ENCODE data around the gene MFSD6.
"Not testable (repeated sequence)": the region's sequence is repeated elsewhere in the genome, so short reads cannot be mapped to it uniquely, and the experiment has no call there.

The MFSD6 gene

GRCh38 chr2:190407662-190408537, at the start of gene MFSD6:
Gene MFSD6, plus strand, starts transcription at chr2:190408355. Its CDS starts 27,675 bp downstream, at chr2:190436030.
- DNase-seq = peak in 41 of 42 donors; percentile 34 to 87 (median 71)
- intact Hi-C loops (cut with DNase I) = loop anchor here (5.0 to 10.0 kb wide), 3 partner anchors 41 to 97 kb away; no protein-coding TSS in a partner anchor

- intact Hi-C loops (cut with DNase I); DNase-seq: not testable (repeated sequence)
These were observed 49.3 kb upstream of the MFSD6 start for GRCh38 chr2:190358655-190359448.

GRCh38 chr2:190360561-190360960, 47.6 kb upstream of the MFSD6 start:
- no peak for DNase-seq
- intact Hi-C loops (cut with DNase I) = no loop called here

GRCh38 chr2:190360965-190361364, 47.2 kb upstream of the MFSD6 start:
- DNase-seq = no peak
- intact Hi-C loops (cut with DNase I) = no loop called here

- intact Hi-C loops (cut with DNase I) = no loop called here
- peak in 1 of 42 donors; percentile 61 for DNase-seq
These were observed 46.6 kb upstream of the MFSD6 start for GRCh38 chr2:190361572-190361971.

GRCh38 chr2:190362894-190363293, 45.3 kb upstream of the MFSD6 start:
- intact Hi-C loops (cut with DNase I) = no loop called here
- DNase-seq = no peak

- intact Hi-C loops (cut with DNase I) = loop anchor here (5.0 kb wide), 1 partner anchor 42 kb away; the partner anchor contains the start of gene MFSD6
These were observed 42.5 kb upstream of the MFSD6 start for GRCh38 chr2:190365499-190366204.

GRCh38 chr2:190366248-190366753, 41.9 kb upstream of the MFSD6 start:
- DNase-seq = no peak

More at GRCh38 chr2:190365499-190366204, 42.5 kb upstream of the MFSD6 start:
- no peak for DNase-seq

GRCh38 chr2:190367091-190367490, 41.1 kb upstream of the MFSD6 start:
- DNase-seq = no peak
- intact Hi-C loops (cut with DNase I) = loop anchor here (5.0 kb wide), 1 partner anchor 40 kb away; the partner anchor contains the start of gene MFSD6

More at GRCh38 chr2:190366248-190366753, 41.9 kb upstream of the MFSD6 start:
- intact Hi-C loops (cut with DNase I) = loop anchor here (5.0 kb wide), 1 partner anchor 41 kb away; the partner anchor contains the start of gene MFSD6

- intact Hi-C loops (cut with DNase I) = loop anchor here (5.0 kb wide), 1 partner anchor 38 kb away; the partner anchor contains the start of gene MFSD6
- no peak for DNase-seq
These were observed 38.5 kb upstream of the MFSD6 start for GRCh38 chr2:190369635-190370034.

GRCh38 chr2:190376083-190376482, 32.1 kb upstream of the MFSD6 start:
- no peak for DNase-seq
- intact Hi-C loops (cut with DNase I) = no loop called here

- DNase-seq = no peak
- intact Hi-C loops (cut with DNase I) = no loop called here
These were observed 31.4 kb upstream of the MFSD6 start for GRCh38 chr2:190376591-190377245.

- no peak for DNase-seq
- intact Hi-C loops (cut with DNase I) = no loop called here
These were observed 29.3 kb upstream of the MFSD6 start for GRCh38 chr2:190378880-190379237.

- intact Hi-C loops (cut with DNase I) = no loop called here
- no peak for DNase-seq
These were observed 28.7 kb upstream of the MFSD6 start for GRCh38 chr2:190379249-190379964.

GRCh38 chr2:190380962-190381412, 27.2 kb upstream of the MFSD6 start:
- intact Hi-C loops (cut with DNase I) = no loop called here
- no peak for DNase-seq

- intact Hi-C loops (cut with DNase I) = no loop called here
- peak in 14 of 42 donors; percentile 23 to 60 (median 40) for DNase-seq
These were observed 25.3 kb upstream of the MFSD6 start for GRCh38 chr2:190382851-190383250.

GRCh38 chr2:190387422-190387821, 20.7 kb upstream of the MFSD6 start:
- no peak for DNase-seq
- intact Hi-C loops (cut with DNase I) = no loop called here

- intact Hi-C loops (cut with DNase I) = no loop called here
- no peak for DNase-seq
These were observed 11.9 kb upstream of the MFSD6 start for GRCh38 chr2:190396271-190396670.

All from head of caudate nucleus (tissue), 42 donors.